Endothelial cell of umbilical vein (primary cell): Measurements from ENCODE around the gene LPAR4. TPM values are rescaled to one million over a fixed set of nuclear protein-coding genes. Genes with fewer than 3 reads are reported as not detected.
A peak's percentile ranks its signal among the peaks of the same experiment; 100 is the strongest.

Source experiments
- BruUV-seq: library from RNA; stranded (reverse); fragments of 400-500 nt; replicated peaks from 2 replicates; lab custom pipeline; 2021; lab: Mats Ljungman, UMichigan
- CTCF ChIA-PET: fragments of 300-600, 350-600 bp; sonication (Branson Sonifier 250); formaldehyde crosslinking; loops from one replicate; lab custom pipeline; 2021; ENCODE audit warnings: antibody characterized with exemption, inconsistent platforms; lab: Charles Lee
- POLR2A ChIA-PET: fragments of 300-600, 350-600 bp; sonication (Branson Sonifier 250); formaldehyde crosslinking; loops from one replicate; lab custom pipeline; 2021; ENCODE audit warnings: antibody characterized with exemption, inconsistent platforms; lab: Charles Lee
- DNase-seq: peaks from one replicate; pipeline ENCODE4 v3.0.0-alpha.2; 2011; ENCODE audit warnings: low read depth, low spot score
- FAIRE-seq: peaks from 2 replicates; lab custom pipeline; 2011; peaks lifted over from hg19 to GRCh38; lab: Jason Lieb, UNC
- H2AFZ ChIP-seq: 2 replicates; pipeline ENCODE4 v1.6.0; 2012; ENCODE audit warnings: low read depth, low read length, control low read depth, inconsistent platforms
- H3K27ac ChIP-seq: 2 replicates; pipeline ENCODE4 v1.5.1; 2011; ENCODE audit warnings: low read depth, mild to moderate bottlenecking, control low read depth, low read length, moderate library complexity; ENCODE audit not compliant: insufficient read depth
- H3K27me3 ChIP-seq, 2 experiments: 2 replicates each; pipeline versions ENCODE4 v1.6.0 to v1.6.1; 2011; ENCODE audit warnings: low read length in 2 of 2, mixed read lengths in 1 of 2; ENCODE audit not compliant: control insufficient read depth in 2 of 2, insufficient read depth in 2 of 2
- H3K36me3 ChIP-seq, 2 experiments: 2 replicates in 1 of 2; 3 replicates in 1 of 2; pipeline ENCODE4 v1.5.1; 2011; ENCODE audit warnings: low read length in 2 of 2, mild to moderate bottlenecking in 1 of 2, moderate library complexity in 1 of 2; ENCODE audit not compliant: control insufficient read depth in 2 of 2, insufficient read depth in 2 of 2; ENCODE audit errors: extremely low read depth in 1 of 2
- H3K4me1 ChIP-seq: 3 replicates; pipeline ENCODE4 v1.5.1; 2011; ENCODE audit warnings: mild to moderate bottlenecking, low read length; ENCODE audit not compliant: control insufficient read depth, insufficient read depth; ENCODE audit errors: extremely low read depth
- H3K4me2 ChIP-seq: 2 replicates; pipeline ENCODE4 v1.6.1; 2011; ENCODE audit warnings: low read length, control low read depth, mixed read lengths; ENCODE audit not compliant: insufficient read depth
- H3K4me3 ChIP-seq, 3 experiments: fragments of 200-600 bp in 1 of 3; sonication (generic), shearing (Covaris generic) in 1 of 3; replicated peaks in 1 of 3; 2 replicates each; pipeline ENCODE4 v1.5.1; 2011 to 2016; ENCODE audit warnings: control low read depth in 3 of 3, low read length in 3 of 3, mild to moderate bottlenecking in 2 of 3, inconsistent platforms in 1 of 3, low read depth in 1 of 3, moderate library complexity in 1 of 3; ENCODE audit not compliant: insufficient read depth in 1 of 3
- H3K79me2 ChIP-seq: 2 replicates; pipeline ENCODE4 v1.6.0; 2012; ENCODE audit warnings: low read length, inconsistent platforms; ENCODE audit not compliant: control insufficient read depth, insufficient read depth
- H3K9ac ChIP-seq: replicated peaks from 2 replicates; pipeline ENCODE3; 2011; ENCODE audit warnings: low read length, control low read depth; ENCODE audit not compliant: insufficient read depth; ENCODE audit errors: extremely low read depth
- H3K9me1 ChIP-seq: replicated peaks from 3 replicates; pipeline ENCODE4 v1.6.0; 2011; ENCODE audit warnings: mild to moderate bottlenecking, low read length; ENCODE audit not compliant: control insufficient read depth, insufficient read depth; ENCODE audit errors: extremely low read depth
- H3K9me3 ChIP-seq: replicated peaks from 2 replicates; pipeline ENCODE4 v1.5.1; 2012; ENCODE audit warnings: low read length, inconsistent platforms; ENCODE audit not compliant: control insufficient read depth, insufficient read depth
- H4K20me1 ChIP-seq: replicated peaks from 2 replicates; pipeline ENCODE3; 2011; ENCODE audit warnings: mild to moderate bottlenecking, low read length; ENCODE audit not compliant: control insufficient read depth, insufficient read depth; ENCODE audit errors: extremely low read depth
- CTCF ChIP-seq, 2 donors: IDR thresholded peaks; 1 replicate in 1 of 2; 2 replicates in 1 of 2; pipeline ENCODE4 v1.5.1; 2011; ENCODE audit warnings: low read length in 2 of 2, mild to moderate bottlenecking in 2 of 2, moderate library complexity in 2 of 2, control low read depth in 1 of 2, inconsistent platforms in 1 of 2, low read depth in 1 of 2; ENCODE audit not compliant: insufficient read depth in 1 of 2; ENCODE audit errors: extremely low read depth in 1 of 2
- EZH2 ChIP-seq: IDR thresholded peaks from 2 replicates; pipeline ENCODE4 v1.6.1; 2012; ENCODE audit warnings: borderline replicate concordance, low read depth, mild to moderate bottlenecking, moderate library complexity, low read length, inconsistent platforms; ENCODE audit not compliant: severe bottlenecking
- FOS ChIP-seq: IDR thresholded peaks from 2 replicates; pipeline ENCODE4 v1.6.1; 2011; ENCODE audit warnings: mild to moderate bottlenecking, low read length, moderate library complexity, borderline replicate concordance; ENCODE audit not compliant: insufficient read depth
- GATA2 ChIP-seq: IDR thresholded peaks from 2 replicates; pipeline ENCODE4 v1.7.0; 2011; ENCODE audit warnings: low read depth, mild to moderate bottlenecking, moderate library complexity, mixed read lengths, low read length; ENCODE audit not compliant: insufficient read length, insufficient read depth
- JUN ChIP-seq: IDR thresholded peaks from 2 replicates; pipeline ENCODE4 v1.6.1; 2011; ENCODE audit warnings: borderline replicate concordance, low read depth; ENCODE audit not compliant: insufficient read length, insufficient read depth
- MAX ChIP-seq: IDR thresholded peaks from 2 replicates; pipeline ENCODE4 v1.6.1; 2011; ENCODE audit not compliant: insufficient read depth, insufficient read length
- MYC ChIP-seq: IDR thresholded peaks from one replicate; pipeline ENCODE4 v1.6.1; 2011; ENCODE audit warnings: mild to moderate bottlenecking, low read depth, low read length
- POLR2A ChIP-seq: IDR thresholded peaks from 2 replicates; pipeline ENCODE4 v1.6.1; 2012; ENCODE audit warnings: low read depth, mild to moderate bottlenecking, control low read depth, low read length
- POLR2AphosphoS5 ChIP-seq: IDR thresholded peaks from 2 replicates; pipeline ENCODE4 v1.6.1; 2012; ENCODE audit warnings: low read depth, mild to moderate bottlenecking, control low read depth, low read length, moderate library complexity; ENCODE audit not compliant: insufficient read depth
- dilution Hi-C: fragments of 300-500 bp; cut with MboI; formaldehyde crosslinking; loops from one replicate; pipeline ENCODE4 v1.15.0; 2019; ENCODE audit warnings: low sequenced_read_pairs; ENCODE audit not compliant: extremely low pct_ligation_motif_present
- intact Hi-C: fragments of 100-400 bp; cut with micrococcal nuclease; formaldehyde crosslinking; loops from one replicate; pipeline ENCODE4 v1.10.0; 2022
- polyA plus RNA-seq, 4 experiments: library from polyadenylated mRNA; depleted of rRNA in 3 of 4; stranded (reverse) in 3 of 4; unstranded in 1 of 4; fragments of >200 nt; gene quantifications; 2 replicates each; pipeline versions ENCODE4 v1.2.1 to v1.2.3, GENCODE V29; 2011 to 2012; ENCODE audit warnings: missing spikeins in 1 of 4
- total RNA-seq: library from RNA; stranded (reverse); gene quantifications from 2 replicates; pipeline ENCODE4 v1.2.3, GENCODE V29; 2021

The LPAR4 gene
- total and polyA plus RNA-seq, 2 donors (not counting 3 experiments of a cell fraction or from before 2014, with no cell fraction given) = 0.07 to 0.49 TPM

DNA sequence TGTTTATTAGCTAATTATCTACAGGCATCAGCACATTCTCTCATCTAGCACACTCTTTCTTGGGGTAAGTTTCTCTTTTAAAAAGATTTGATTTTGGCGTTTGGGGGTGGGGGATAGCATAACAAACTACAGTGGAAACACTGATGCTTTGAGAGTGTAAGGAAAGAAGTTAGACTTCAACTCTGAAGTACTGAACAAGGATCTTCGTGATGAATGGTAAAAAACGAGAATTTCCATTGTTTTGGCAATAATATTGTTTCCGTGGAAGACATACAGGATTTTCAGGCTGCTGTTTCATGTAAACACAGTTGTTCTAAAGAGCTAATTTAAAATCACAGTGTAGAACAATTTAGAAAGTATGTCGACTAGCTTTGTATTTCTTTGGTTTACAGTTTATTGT, 451 bp downstream of the LPAR4 start:
- DNase-seq = no peak
- H3K9me1 ChIP-seq = no peaks in the 10 kb centered on the region
- H3K27me3 ChIP-seq = no peaks in the 10 kb centered on the region
- FAIRE-seq = no peak
- no TSS peak for BruUV-seq
- no peak overlapping the region for H3K4me3 ChIP-seq
- H2AFZ ChIP-seq = no peak overlapping the region
- peak overlapping the region; percentile 12 for H3K4me2 ChIP-seq
- no peaks in the 10 kb centered on the region for H3K9me3 ChIP-seq
- H3K4me1 ChIP-seq = no peaks in the 10 kb centered on the region
- H3K27ac ChIP-seq = no peak overlapping the region
- ChIA-PET CTCF (no interaction called here), POLR2A (no interaction called here)
- no peak for TF ChIP-seq MAX
- no peak for TF ChIP-seq MYC
- TF ChIP-seq POLR2A = no peak
- no peak for TF ChIP-seq CTCF (IDR thresholded peaks at IDR 0.05; ENCODE audit: extremely low read depth in 1 of 2, insufficient read depth in 1 of 2, low read depth in 1 of 2, low read length in 2 of 2)
- TF ChIP-seq POLR2AphosphoS5 = no peak
- TF ChIP-seq FOS = no peak
- TF ChIP-seq GATA2 = no peak
- TF ChIP-seq JUN = no peak
- no peak for TF ChIP-seq EZH2
- no peaks in the 10 kb centered on the region for H3K36me3 ChIP-seq
- intact Hi-C loops = no loop called here
- H3K79me2 ChIP-seq = no peaks in the 10 kb centered on the region
- dilution Hi-C loops = no loop called here
- no peaks in the 10 kb centered on the region for H4K20me1 ChIP-seq
- no peak overlapping the region for H3K9ac ChIP-seq
